HEK293 (cell line): ENCODE measurements around the gene NAE1.
A peak's percentile ranks its signal among the peaks of the same experiment; 100 is the strongest.

ENCODE experiments used
- PRDM10 ChIP-seq: fragments of 450-650 bp; formaldehyde crosslinking; IDR thresholded peaks from 2 replicates; pipeline ENCODE4 v1.5.1; 2016; ENCODE audit warnings: missing biosample characterization, missing genetic modification characterization
- SALL2 ChIP-seq: fragments of 450-650 bp; formaldehyde crosslinking; IDR thresholded peaks from 2 replicates; pipeline ENCODE4 v1.5.0; 2017; ENCODE audit warnings: missing biosample characterization, mild to moderate bottlenecking, missing genetic modification characterization, borderline replicate concordance
- ZBTB6 ChIP-seq: fragments of 450-650 bp; formaldehyde crosslinking; IDR thresholded peaks from 2 replicates; pipeline ENCODE4 v1.5.1; 2017; ENCODE audit warnings: missing biosample characterization, missing genetic modification characterization
- ZBTB8A ChIP-seq: fragments of 450-650 bp; formaldehyde crosslinking; IDR thresholded peaks from 2 replicates; pipeline ENCODE4 v1.5.1; 2016; ENCODE audit warnings: missing biosample characterization, missing genetic modification characterization
- ZNF23 ChIP-seq: fragments of 450-650 bp; formaldehyde crosslinking; IDR thresholded peaks from 2 replicates; pipeline ENCODE4 v1.5.1; 2016; ENCODE audit warnings: missing biosample characterization, missing genetic modification characterization, borderline replicate concordance
- ZNF292 ChIP-seq: fragments of 450-650 bp; formaldehyde crosslinking; IDR thresholded peaks from 2 replicates; pipeline ENCODE4 v1.5.1; 2016; ENCODE audit warnings: low read depth, missing biosample characterization, missing genetic modification characterization, borderline replicate concordance
- ZNF335 ChIP-seq: fragments of 450-650 bp; formaldehyde crosslinking; conservative IDR thresholded peaks from 2 replicates; pipeline ENCODE4 v1.5.1; 2016; ENCODE audit warnings: missing biosample characterization, missing genetic modification characterization
- ZNF544 ChIP-seq: fragments of 450-650 bp; formaldehyde crosslinking; IDR thresholded peaks from 2 replicates; pipeline ENCODE4 v1.5.0; 2017; ENCODE audit warnings: missing biosample characterization, missing genetic modification characterization
- ZNF549 ChIP-seq: fragments of 450-650 bp; IDR thresholded peaks from 2 replicates; pipeline ENCODE4 v1.5.1; 2018; ENCODE audit warnings: missing biosample characterization, missing genetic modification characterization, mild to moderate bottlenecking, inconsistent platforms, moderate library complexity
- ZNF580 ChIP-seq: fragments of 450-650 bp; formaldehyde crosslinking; IDR thresholded peaks from 2 replicates; pipeline ENCODE4 v1.5.1; 2016; ENCODE audit warnings: missing biosample characterization, missing genetic modification characterization
- ZNF600 ChIP-seq: fragments of 450-650 bp; formaldehyde crosslinking; IDR thresholded peaks from 2 replicates; pipeline ENCODE4 v1.5.1; 2016; ENCODE audit warnings: missing biosample characterization, missing genetic modification characterization
- ZNF623 ChIP-seq: fragments of 450-650 bp; formaldehyde crosslinking; IDR thresholded peaks from 2 replicates; pipeline ENCODE4 v1.5.1; 2016; ENCODE audit warnings: missing biosample characterization, missing genetic modification characterization
- ZNF777 ChIP-seq: fragments of 450-650 bp; formaldehyde crosslinking; IDR thresholded peaks from 2 replicates; pipeline ENCODE4 v1.5.1; 2017; ENCODE audit warnings: missing biosample characterization, missing genetic modification characterization, borderline replicate concordance
- ZSCAN18 ChIP-seq: fragments of 450-650 bp; formaldehyde crosslinking; IDR thresholded peaks from 2 replicates; pipeline ENCODE4 v1.5.1; 2016; ENCODE audit warnings: missing biosample characterization, missing genetic modification characterization
- TF ChIP-seq, protein P1 (sequence below): fragments of 450-650 bp; formaldehyde crosslinking; IDR thresholded peaks from 2 replicates; pipeline ENCODE4 v1.5.1; 2016; ENCODE audit warnings: missing biosample characterization, missing genetic modification characterization, borderline replicate concordance
- TF ChIP-seq, protein P2 (sequence below): fragments of 450-650 bp; formaldehyde crosslinking; IDR thresholded peaks from 2 replicates; pipeline ENCODE4 v1.5.1; 2017; ENCODE audit warnings: missing biosample characterization, missing genetic modification characterization
- TF ChIP-seq, protein P3 (sequence below): fragments of 450-650 bp; formaldehyde crosslinking; IDR thresholded peaks from 2 replicates; pipeline ENCODE4 v1.5.1; 2016; ENCODE audit warnings: missing biosample characterization, missing genetic modification characterization
- TF ChIP-seq, protein P4 (sequence below): fragments of 450-650 bp; formaldehyde crosslinking; IDR thresholded peaks from 2 replicates; pipeline ENCODE4 v1.5.1; 2016; ENCODE audit warnings: missing biosample characterization, missing genetic modification characterization

NAE1 gene

GRCh38 chr16:66830422-66831404, at the start of gene NAE1 (continued):
- TF ChIP-seq, protein P1, sequence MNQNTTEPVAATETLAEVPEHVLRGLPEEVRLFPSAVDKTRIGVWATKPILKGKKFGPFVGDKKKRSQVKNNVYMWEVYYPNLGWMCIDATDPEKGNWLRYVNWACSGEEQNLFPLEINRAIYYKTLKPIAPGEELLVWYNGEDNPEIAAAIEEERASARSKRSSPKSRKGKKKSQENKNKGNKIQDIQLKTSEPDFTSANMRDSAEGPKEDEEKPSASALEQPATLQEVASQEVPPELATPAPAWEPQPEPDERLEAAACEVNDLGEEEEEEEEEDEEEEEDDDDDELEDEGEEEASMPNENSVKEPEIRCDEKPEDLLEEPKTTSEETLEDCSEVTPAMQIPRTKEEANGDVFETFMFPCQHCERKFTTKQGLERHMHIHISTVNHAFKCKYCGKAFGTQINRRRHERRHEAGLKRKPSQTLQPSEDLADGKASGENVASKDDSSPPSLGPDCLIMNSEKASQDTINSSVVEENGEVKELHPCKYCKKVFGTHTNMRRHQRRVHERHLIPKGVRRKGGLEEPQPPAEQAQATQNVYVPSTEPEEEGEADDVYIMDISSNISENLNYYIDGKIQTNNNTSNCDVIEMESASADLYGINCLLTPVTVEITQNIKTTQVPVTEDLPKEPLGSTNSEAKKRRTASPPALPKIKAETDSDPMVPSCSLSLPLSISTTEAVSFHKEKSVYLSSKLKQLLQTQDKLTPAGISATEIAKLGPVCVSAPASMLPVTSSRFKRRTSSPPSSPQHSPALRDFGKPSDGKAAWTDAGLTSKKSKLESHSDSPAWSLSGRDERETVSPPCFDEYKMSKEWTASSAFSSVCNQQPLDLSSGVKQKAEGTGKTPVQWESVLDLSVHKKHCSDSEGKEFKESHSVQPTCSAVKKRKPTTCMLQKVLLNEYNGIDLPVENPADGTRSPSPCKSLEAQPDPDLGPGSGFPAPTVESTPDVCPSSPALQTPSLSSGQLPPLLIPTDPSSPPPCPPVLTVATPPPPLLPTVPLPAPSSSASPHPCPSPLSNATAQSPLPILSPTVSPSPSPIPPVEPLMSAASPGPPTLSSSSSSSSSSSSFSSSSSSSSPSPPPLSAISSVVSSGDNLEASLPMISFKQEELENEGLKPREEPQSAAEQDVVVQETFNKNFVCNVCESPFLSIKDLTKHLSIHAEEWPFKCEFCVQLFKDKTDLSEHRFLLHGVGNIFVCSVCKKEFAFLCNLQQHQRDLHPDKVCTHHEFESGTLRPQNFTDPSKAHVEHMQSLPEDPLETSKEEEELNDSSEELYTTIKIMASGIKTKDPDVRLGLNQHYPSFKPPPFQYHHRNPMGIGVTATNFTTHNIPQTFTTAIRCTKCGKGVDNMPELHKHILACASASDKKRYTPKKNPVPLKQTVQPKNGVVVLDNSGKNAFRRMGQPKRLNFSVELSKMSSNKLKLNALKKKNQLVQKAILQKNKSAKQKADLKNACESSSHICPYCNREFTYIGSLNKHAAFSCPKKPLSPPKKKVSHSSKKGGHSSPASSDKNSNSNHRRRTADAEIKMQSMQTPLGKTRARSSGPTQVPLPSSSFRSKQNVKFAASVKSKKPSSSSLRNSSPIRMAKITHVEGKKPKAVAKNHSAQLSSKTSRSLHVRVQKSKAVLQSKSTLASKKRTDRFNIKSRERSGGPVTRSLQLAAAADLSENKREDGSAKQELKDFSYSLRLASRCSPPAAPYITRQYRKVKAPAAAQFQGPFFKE = no peak
- no peak for TF ChIP-seq ZNF600 (tag by site-specific recombination)
- no peak for TF ChIP-seq ZNF777 (tag by site-specific recombination)
- no peak for TF ChIP-seq ZBTB6 (tag by site-specific recombination)
- TF ChIP-seq, protein P2, sequence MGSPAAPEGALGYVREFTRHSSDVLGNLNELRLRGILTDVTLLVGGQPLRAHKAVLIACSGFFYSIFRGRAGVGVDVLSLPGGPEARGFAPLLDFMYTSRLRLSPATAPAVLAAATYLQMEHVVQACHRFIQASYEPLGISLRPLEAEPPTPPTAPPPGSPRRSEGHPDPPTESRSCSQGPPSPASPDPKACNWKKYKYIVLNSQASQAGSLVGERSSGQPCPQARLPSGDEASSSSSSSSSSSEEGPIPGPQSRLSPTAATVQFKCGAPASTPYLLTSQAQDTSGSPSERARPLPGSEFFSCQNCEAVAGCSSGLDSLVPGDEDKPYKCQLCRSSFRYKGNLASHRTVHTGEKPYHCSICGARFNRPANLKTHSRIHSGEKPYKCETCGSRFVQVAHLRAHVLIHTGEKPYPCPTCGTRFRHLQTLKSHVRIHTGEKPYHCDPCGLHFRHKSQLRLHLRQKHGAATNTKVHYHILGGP (tag by site-specific recombination) = no peak
- TF ChIP-seq PRDM10 (tag by site-specific recombination) = no peak
- TF ChIP-seq, protein P3, sequence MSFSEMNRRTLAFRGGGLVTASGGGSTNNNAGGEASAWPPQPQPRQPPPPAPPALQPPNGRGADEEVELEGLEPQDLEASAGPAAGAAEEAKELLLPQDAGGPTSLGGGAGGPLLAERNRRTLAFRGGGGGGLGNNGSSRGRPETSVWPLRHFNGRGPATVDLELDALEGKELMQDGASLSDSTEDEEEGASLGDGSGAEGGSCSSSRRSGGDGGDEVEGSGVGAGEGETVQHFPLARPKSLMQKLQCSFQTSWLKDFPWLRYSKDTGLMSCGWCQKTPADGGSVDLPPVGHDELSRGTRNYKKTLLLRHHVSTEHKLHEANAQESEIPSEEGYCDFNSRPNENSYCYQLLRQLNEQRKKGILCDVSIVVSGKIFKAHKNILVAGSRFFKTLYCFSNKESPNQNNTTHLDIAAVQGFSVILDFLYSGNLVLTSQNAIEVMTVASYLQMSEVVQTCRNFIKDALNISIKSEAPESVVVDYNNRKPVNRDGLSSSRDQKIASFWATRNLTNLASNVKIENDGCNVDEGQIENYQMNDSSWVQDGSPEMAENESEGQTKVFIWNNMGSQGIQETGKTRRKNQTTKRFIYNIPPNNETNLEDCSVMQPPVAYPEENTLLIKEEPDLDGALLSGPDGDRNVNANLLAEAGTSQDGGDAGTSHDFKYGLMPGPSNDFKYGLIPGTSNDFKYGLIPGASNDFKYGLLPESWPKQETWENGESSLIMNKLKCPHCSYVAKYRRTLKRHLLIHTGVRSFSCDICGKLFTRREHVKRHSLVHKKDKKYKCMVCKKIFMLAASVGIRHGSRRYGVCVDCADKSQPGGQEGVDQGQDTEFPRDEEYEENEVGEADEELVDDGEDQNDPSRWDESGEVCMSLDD (tag by site-specific recombination) = no peak
- TF ChIP-seq, protein P4, sequence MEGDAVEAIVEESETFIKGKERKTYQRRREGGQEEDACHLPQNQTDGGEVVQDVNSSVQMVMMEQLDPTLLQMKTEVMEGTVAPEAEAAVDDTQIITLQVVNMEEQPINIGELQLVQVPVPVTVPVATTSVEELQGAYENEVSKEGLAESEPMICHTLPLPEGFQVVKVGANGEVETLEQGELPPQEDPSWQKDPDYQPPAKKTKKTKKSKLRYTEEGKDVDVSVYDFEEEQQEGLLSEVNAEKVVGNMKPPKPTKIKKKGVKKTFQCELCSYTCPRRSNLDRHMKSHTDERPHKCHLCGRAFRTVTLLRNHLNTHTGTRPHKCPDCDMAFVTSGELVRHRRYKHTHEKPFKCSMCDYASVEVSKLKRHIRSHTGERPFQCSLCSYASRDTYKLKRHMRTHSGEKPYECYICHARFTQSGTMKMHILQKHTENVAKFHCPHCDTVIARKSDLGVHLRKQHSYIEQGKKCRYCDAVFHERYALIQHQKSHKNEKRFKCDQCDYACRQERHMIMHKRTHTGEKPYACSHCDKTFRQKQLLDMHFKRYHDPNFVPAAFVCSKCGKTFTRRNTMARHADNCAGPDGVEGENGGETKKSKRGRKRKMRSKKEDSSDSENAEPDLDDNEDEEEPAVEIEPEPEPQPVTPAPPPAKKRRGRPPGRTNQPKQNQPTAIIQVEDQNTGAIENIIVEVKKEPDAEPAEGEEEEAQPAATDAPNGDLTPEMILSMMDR (tag by site-specific recombination) = peak; percentile 99
- no peak for TF ChIP-seq ZNF23 (tag by site-specific recombination)
- TF ChIP-seq ZSCAN18 (tag by site-specific recombination) = 0 out of 2 replicates have a peak, but pooled peaks have one; percentile 19
- TF ChIP-seq ZNF544 (tag by site-specific recombination) = no peak
- TF ChIP-seq ZNF623 = no peak
- no peak for TF ChIP-seq ZNF549 (tag by site-specific recombination)
- peak; percentile 79 for TF ChIP-seq ZNF335 (tag by site-specific recombination)
- peak; percentile 59 for TF ChIP-seq ZBTB8A (tag by site-specific recombination)
- TF ChIP-seq ZNF292 (tag by site-specific recombination) = no peak
- no peak for TF ChIP-seq SALL2 (tag by site-specific recombination)
- TF ChIP-seq ZNF580 = peak; percentile 96
